ENCODE results near the gene TMEM170A.
A peak's percentile ranks its signal among the peaks of the same experiment; 100 is the strongest.
"Not testable (repeated sequence)": the region's sequence is repeated elsewhere in the genome, so short reads cannot be mapped to it uniquely, and the experiment has no call there.

Gene TMEM170A

DNA sequence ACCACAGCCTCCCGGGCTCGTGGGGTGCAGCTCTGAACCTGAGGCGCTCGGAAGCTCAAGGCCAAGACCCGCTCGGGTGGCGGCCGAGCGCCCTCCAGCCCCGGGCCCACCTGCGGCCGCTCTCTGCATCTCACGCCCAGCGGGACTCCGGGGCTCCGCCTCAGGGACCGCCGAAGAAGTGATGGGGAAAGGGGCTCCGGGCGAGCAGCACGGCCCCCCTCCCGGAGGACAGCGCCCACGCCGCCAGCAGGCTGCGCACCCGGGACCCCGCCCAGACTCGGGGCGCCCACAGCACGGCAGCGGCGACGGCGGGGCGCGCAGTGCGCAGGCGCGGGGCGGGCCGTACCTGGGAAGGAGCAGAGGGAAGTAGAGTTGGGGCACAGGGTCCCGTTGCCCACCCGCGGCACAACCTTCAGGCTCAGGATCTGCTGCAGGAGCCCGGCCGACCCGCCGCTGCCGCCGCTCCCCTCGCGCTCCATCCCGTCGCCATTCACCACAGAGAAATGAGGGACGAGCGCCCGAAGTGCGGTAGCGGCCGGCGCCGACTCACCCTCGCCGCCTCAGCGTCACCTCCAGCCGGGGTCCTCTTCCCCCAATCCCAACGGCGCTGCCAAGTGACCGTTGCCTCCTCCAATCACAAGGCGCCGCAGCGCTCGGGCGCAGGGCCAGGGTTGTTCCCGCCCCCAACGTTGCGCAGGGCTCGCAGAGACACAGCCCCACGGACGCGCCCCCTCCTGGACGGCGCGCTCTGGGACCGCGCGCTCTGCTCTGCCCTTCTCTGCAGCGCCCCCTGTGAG is at the start of gene TMEM170A:
Gene TMEM170A, minus strand, starts transcription at position 568 of the 797 bp plus-strand sequence. Its CDS starts 89 bp downstream, at position 479.
- DNase-seq: peak; percentile 87 to 94

GRCh38 chr16:75506574-75506973 is 42.1 kb upstream of the TMEM170A start:
- no peak for DNase-seq

DNA sequence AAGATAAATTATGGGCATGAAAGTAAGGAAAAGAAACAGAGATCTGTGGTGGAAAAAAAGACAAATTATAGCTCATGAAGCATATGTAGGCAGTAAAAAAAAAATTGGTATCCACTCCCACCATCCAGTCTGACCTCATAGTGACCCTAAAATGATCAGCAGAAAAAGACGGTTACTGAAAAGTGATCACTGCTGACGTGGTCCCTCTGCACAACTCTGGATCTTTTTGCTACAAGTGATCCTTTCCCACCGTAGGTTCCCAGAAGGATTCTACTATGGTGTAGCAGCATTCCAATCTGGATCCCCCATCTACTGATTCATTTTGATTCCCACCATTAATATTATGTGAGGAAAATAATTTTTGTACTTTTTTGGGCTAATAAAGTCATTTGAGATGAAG is 41.6 kb upstream of the TMEM170A start:
- no peak for DNase-seq

DNA sequence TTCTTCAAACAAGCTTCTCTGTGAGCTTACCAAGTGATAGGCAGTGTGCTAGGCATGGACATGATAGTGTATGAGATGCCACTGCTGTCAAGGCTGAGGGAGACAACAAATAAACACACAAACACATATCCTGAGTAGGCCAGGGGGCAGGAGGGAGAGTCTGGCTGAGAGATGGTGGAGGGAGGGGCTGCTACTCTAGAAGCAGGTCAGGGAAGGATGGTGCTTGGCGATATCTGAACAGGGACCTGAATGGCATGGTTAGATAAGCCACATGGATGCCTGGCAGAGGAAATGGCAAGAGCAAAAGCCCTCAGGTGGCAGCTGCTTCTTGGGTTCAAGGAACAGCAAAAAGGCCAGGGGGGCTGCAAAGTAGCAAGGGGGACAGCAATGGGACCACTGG is 39.3 kb upstream of the TMEM170A start:
- no peak for DNase-seq

- DNase-seq: no peak
Observed at GRCh38 chr16:75502916-75503605, 38.6 kb upstream of the TMEM170A start.

DNA sequence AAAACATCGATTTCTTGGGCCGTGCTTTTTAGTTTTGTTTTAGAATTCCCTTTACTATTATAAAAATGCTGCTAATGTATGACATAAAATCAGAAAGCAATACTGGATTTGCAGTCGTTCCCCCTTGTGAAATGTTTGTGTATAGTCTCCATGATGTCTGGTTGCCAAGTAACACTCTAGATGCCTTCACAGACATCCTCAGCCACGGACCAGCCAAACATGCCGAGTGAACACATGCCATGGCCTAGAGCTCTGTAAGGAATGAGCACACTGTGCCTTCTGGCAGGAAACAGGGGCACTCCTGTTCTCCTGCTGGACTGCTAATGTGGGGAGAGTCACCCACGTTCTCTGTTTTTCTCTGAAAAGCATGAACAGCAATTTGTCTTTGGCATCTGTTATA is 37.3 kb upstream of the TMEM170A start:
- DNase-seq: not testable (repeated sequence)

GRCh38 chr16:75501359-75501758 is 36.9 kb upstream of the TMEM170A start:
- no peak for DNase-seq

DNA sequence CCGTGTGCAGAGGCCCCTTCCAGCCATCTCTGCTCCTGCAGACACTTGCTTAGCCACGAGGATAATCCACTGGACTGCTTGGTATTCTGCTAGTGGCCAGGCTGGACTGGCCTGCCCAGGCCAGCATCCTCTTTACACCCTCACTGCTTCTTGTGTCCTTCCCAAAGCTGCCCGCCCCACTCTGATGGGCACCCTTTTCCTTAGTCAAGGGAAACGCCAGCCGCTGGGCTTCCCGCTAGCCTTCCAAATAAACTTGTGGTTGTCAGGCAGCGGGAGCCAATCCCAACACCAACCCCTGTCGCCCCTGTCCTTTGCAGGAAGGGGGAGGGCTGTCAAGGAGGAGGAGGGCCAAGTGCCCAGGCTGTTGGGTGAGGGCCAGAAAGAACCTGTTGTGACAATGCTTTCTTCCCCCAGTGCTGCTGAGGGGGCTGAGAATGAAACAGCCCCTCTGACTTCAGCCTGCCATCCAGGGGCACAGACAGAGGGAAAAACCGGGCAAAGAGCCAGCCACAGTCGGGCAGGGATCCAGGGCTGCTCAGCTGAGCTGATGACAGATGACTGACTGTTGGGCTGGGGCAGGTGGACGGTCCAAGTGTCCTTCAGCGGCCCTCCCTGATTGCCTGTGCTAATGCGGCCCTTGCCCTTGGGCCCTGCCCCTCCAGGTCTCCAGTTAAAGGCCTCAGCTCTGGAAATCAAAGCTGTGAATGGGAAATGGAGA is 34.3 kb upstream of the TMEM170A start:
- not testable (repeated sequence) for DNase-seq

- no peak for DNase-seq
Observed at GRCh38 chr16:75497558-75497957, 33.1 kb upstream of the TMEM170A start.

- DNase-seq: peak; percentile 3 to 7
Observed at GRCh38 chr16:75495076-75495674, 30.7 kb upstream of the TMEM170A start, which contains the start of gene CHST6. TSS of gene CHST6 (minus strand) at chr16:75495441. CDS start at chr16:75479828, 15,613 bp downstream.

GRCh38 chr16:75494661-75495075 is 30.2 kb upstream of the TMEM170A start:
- no peak for DNase-seq

DNA sequence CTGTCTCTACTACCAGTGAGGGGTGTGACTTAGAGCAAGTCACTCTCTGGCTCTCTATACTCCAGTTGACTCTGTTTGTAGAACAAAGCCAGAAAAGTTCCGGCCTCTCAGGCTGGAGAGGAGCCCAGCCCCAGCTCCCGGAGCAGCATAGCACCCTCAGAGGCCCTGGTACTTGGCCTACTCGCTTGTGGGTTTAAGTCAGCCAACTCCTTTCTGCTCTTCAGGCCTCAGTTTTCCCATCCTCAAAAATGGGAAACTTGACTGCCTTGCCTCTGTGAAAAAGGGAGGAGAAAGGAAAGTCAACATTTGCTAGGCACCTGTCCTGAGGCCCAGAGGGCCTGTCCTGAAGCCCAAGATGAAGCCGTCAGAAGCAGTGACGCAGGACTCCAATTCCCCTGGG is 29.7 kb upstream of the TMEM170A start:
- DNase-seq: no peak

GRCh38 chr16:75491876-75492275 is 27.4 kb upstream of the TMEM170A start:
- DNase-seq: no peak

GRCh38 chr16:75488322-75488721 is 23.8 kb upstream of the TMEM170A start:
- DNase-seq: no peak

DNA sequence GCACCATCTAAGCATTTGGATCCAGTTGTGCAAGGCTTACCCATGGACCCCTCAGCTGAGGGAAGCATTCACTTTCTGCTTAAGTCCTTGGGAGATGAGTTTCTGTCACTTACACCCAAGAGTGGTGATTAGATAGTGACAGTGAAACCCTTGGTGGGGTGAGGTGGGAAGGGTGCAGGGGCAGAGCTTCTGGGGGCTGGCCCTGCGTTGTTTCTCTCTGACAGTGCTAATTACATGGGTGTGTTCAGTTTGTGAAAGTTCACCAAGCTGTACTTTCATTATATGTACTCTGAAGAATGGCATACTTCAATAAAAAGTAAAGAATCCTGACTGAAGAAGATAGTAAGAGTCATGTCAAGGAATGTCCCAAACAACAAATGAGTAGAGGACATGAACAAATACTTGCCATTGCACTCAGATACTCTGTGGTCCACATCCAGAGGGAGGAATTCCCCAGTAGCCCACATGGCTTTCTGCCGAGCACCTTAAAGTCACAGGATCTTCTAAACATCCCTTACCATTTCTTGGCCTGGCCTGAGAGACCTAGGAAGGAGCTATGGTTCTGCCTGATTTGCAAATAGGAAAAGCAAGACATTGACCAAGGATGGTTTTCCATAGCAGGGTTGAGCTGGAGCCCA is 22.3 kb upstream of the TMEM170A start:
- no peak for DNase-seq

GRCh38 chr16:75486014-75486675 is 21.7 kb upstream of the TMEM170A start:
- no peak for DNase-seq

GRCh38 chr16:75485230-75486013 is 20.9 kb upstream of the TMEM170A start:
- no peak for DNase-seq

- DNase-seq: no peak
Observed at GRCh38 chr16:75483222-75483621, 18.7 kb upstream of the TMEM170A start.

DNA sequence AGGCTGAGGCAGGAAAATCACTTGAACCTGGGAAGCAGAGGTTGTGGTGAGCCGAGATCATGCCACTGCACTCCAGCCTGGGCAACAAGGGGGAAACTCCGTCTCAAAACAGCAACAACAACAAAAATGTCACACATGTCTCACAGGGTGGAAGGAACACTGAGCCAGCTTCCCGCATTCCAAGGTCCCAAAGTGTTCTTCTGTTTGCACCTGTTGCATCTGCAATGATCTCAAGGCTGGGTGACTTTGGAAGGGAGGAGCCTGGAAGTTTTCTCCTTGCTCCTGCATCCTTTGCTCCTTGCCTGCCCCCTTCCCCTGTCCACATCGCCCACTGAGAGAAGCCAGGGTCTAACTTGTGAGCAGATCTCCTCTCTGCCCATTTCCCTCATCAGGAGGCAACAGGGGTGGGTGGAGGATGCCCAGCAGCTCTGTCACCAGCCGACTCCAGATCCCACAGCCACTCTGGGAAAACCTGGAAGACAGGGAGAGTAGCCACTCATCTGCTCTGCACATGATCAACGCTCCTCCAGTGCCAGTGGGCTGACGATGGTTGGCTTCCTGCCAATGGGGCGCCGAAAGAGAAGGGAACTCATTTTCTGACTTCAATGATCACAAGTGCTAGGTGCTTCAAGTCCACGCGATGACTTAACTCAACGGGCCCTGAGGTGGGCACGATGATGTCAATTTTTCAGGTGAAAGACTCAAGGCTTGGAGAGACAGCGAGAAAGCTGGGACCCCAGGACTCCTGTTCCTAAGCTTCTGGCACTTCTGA is 18.1 kb upstream of the TMEM170A start:
- no peak for DNase-seq

DNA sequence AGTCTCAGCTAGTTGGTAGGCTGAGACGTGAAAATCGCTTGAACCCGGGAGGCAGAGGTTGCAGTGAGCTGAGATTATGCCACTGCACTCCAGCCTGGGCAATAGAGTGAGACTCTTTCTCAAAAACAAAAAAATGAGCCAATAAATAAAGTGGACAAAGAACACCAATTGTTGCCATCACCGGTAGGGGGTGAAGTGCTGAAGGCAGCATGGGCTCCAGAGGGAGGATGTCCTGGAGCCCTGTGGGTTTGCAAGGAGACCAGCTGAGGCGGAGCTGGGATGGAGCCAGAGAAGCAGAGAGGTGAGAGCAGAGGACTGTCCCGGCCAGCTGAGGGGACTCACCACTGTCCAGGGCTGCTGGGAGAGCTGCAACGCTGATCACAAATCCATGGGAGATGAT is 17.0 kb upstream of the TMEM170A start:
- DNase-seq: no peak
